ENCODE data around the gene RPUSD3. TPM values are rescaled to one million over a fixed set of nuclear protein-coding genes. Genes with fewer than 3 reads are reported as not detected.

Gene RPUSD3
- total and polyA plus RNA-seq, 9 of the 15 experiments (the other 6 are each of a cell fraction or from before 2014, with no cell fraction given), result 13.8 to 99.0 (median 59.3) TPM

- TF ChIP-seq CEBPB (tag; IDR thresholded peaks at IDR 0.05) (peak; percentile 74), RFX5 (IDR thresholded peaks at IDR 0.05; ENCODE audit: low read depth, low read length) (no peak), SLC30A9 (CRISPR knock-in tag; IDR thresholded peaks at IDR 0.05) (no peak), IRF9 (tag; IDR thresholded peaks at IDR 0.05) (no peak), CEBPG (CRISPR knock-in tag; IDR thresholded peaks at IDR 0.05) (no peak), CEBPG (tag; conservative IDR thresholded peaks at IDR 0.05 in 1 of 2, IDR thresholded peaks at IDR 0.05 in 1 of 2) (peak; percentile 38 to 74), NR2C1 (IDR thresholded peaks at IDR 0.05) (no peak), NR2C1 (tag; IDR thresholded peaks at IDR 0.05) (no peak)
- TF ChIP-seq, protein P1, sequence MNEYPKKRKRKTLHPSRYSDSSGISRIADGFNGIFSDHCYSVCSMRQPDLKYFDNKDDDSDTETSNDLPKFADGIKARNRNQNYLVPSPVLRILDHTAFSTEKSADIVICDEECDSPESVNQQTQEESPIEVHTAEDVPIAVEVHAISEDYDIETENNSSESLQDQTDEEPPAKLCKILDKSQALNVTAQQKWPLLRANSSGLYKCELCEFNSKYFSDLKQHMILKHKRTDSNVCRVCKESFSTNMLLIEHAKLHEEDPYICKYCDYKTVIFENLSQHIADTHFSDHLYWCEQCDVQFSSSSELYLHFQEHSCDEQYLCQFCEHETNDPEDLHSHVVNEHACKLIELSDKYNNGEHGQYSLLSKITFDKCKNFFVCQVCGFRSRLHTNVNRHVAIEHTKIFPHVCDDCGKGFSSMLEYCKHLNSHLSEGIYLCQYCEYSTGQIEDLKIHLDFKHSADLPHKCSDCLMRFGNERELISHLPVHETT (CRISPR knock-in tag; conservative IDR thresholded peaks at IDR 0.05 in 1 of 2, IDR thresholded peaks at IDR 0.05 in 1 of 2), result no peak
- TF ChIP-seq, protein P2, sequence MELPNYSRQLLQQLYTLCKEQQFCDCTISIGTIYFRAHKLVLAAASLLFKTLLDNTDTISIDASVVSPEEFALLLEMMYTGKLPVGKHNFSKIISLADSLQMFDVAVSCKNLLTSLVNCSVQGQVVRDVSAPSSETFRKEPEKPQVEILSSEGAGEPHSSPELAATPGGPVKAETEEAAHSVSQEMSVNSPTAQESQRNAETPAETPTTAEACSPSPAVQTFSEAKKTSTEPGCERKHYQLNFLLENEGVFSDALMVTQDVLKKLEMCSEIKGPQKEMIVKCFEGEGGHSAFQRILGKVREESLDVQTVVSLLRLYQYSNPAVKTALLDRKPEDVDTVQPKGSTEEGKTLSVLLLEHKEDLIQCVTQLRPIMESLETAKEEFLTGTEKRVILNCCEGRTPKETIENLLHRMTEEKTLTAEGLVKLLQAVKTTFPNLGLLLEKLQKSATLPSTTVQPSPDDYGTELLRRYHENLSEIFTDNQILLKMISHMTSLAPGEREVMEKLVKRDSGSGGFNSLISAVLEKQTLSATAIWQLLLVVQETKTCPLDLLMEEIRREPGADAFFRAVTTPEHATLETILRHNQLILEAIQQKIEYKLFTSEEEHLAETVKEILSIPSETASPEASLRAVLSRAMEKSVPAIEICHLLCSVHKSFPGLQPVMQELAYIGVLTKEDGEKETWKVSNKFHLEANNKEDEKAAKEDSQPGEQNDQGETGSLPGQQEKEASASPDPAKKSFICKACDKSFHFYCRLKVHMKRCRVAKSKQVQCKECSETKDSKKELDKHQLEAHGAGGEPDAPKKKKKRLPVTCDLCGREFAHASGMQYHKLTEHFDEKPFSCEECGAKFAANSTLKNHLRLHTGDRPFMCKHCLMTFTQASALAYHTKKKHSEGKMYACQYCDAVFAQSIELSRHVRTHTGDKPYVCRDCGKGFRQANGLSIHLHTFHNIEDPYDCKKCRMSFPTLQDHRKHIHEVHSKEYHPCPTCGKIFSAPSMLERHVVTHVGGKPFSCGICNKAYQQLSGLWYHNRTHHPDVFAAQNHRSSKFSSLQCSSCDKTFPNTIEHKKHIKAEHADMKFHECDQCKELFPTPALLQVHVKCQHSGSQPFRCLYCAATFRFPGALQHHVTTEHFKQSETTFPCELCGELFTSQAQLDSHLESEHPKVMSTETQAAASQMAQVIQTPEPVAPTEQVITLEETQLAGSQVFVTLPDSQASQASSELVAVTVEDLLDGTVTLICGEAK (IDR thresholded peaks at IDR 0.05), result peak; percentile 82
- TF ChIP-seq, protein P2 (CRISPR knock-in tag; IDR thresholded peaks at IDR 0.05), result 0 out of 2 replicates have a peak, but pooled peaks have one; percentile 15
- FAIRE-seq (no peak), DNase-seq (ENCODE audit: extremely low read depth in 1 of 4, low spot score in 3 of 4) (no peak), ATAC-seq (no peak)
- 39% methylated on average over 5 of the region's 5 CpGs for WGBS (ENCODE audit: insufficient coverage, low coverage, missing lambda C conversion rate)
- BruUV-seq (replicated peaks), result no TSS peak
- CTCF ChIA-PET (ENCODE audit: low intra/inter-chr PET ratio), result no interaction called here
- Histone ChIP-seq H3K9ac (ENCODE audit: insufficient read depth in 1 of 2, low read depth in 2 of 2, low read length in 2 of 2) (peak overlapping the region in 1 of 2 experiments; percentile 98; a peak in 1 of 4 replicates), H3K9me3 (replicated peaks; ENCODE audit: control insufficient read depth, insufficient read depth, low read depth, low read length) (no peaks in the 10 kb centered on the region), H4K20me1 (replicated peaks; ENCODE audit: control insufficient read depth, insufficient read depth, low read length) (no peaks in the 10 kb centered on the region), H3K4me3 (no peak overlapping the region), H3K4me1 (replicated peaks in 1 of 2; ENCODE audit: control insufficient read depth in 2 of 2, insufficient read depth in 2 of 2, low read length in 2 of 2) (peaks cover 21 to 25% of the 10 kb centered on the region in 2 experiments), H3K9me1 (ENCODE audit: control insufficient read depth, insufficient read depth, low read length) (peaks cover 7% of the 10 kb centered on the region), H3K27ac (ENCODE audit: extremely low read depth, low read depth, low read length) (no peak overlapping the region), H3K79me2 (ENCODE audit: control insufficient read depth, insufficient read depth, low read length) (peaks cover 38% of the 10 kb centered on the region), H3K27me3 (ENCODE audit: control insufficient read depth in 2 of 2, insufficient read depth in 2 of 2, low read length in 2 of 2) (no peaks in the 10 kb centered on the region), H3K4me2 (ENCODE audit: insufficient read depth, low read length) (peak overlapping the region; percentile 91; the same call in 1 of the 2 replicates), H2AFZ (ENCODE audit: low read depth, low read length) (peak overlapping the region; percentile 97), H3K36me3 (ENCODE audit: control insufficient read depth, insufficient read depth, low read length) (peaks cover 27% of the 10 kb centered on the region)
- intact Hi-C loops (cut with micrococcal nuclease) (no loop called here), in situ Hi-C loops (cut with MboI) (no loop called here)
- POLR2A ChIA-PET, result interaction anchor here (0.9 to 3.4 kb wide), 6 partner anchors 9 to 415 kb away, joined by 3 to 33 read pairs (median 6); partner anchors contain the start of genes CIDEC and IL17RE
Measured at GRCh38 chr3:9889405-9889804, 45.6 kb upstream of the RPUSD3 start.

Data from K562 (cell line).